OCI-M2 (cell line): Measurements from ENCODE around the gene EFNA5.
"Not testable (repeated sequence)": the region's sequence is repeated elsewhere in the genome, so short reads cannot be mapped to it uniquely, and the experiment has no call there.

Source experiments
- DNase-seq: peaks from one replicate; lab custom pipeline; 2025; ENCODE audit not compliant: unreplicated experiment; lab: John Stamatoyannopoulos, UW

EFNA5 gene

GRCh38 chr5:107376546-107377276 is 294.0 kb downstream of the EFNA5 start:
- DNase-seq: no peak

- DNase-seq: no peak
These were observed 297.0 kb downstream of the EFNA5 start for GRCh38 chr5:107373549-107374263.

DNA sequence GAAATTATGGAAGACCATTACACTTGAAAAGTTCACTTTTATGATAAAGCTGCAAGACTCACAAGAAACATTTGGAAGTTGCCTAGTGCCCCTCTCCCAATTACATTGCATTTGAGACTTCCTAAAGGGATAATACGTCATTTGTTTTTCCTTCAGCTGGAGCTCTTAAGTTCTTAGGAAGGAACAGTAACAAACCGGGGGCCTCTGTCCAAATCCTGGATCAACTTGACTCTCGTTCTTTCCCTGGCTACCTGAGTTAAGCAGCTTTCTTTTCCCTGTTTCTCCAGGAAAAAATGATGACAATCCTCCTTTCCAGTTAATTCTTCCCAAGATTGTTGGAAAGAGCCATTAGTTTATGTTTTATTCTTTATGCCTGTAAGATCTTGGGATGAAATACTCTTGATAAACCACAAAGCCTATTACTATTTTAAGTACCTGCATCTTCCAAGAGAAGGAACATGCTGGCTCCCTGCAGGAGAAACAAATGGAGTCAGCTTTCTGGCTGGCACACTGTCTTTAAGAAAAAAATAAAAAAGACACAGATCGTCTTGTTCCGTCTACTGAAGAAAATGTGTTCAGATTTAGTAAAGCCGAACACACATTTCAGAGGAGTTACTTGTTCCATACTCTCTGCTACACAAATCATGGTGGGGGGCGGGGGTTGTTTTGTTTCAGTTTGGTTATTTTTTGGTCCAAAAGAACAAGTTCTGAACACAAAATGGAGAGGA is 297.9 kb downstream of the EFNA5 start:
- DNase-seq: no peak

GRCh38 chr5:107370396-107370968 is 300.3 kb downstream of the EFNA5 start:
- no peak for DNase-seq

GRCh38 chr5:107369622-107370021 is 301.1 kb downstream of the EFNA5 start:
- no peak for DNase-seq

GRCh38 chr5:107368615-107369014 is 302.1 kb downstream of the EFNA5 start:
- no peak for DNase-seq

DNA sequence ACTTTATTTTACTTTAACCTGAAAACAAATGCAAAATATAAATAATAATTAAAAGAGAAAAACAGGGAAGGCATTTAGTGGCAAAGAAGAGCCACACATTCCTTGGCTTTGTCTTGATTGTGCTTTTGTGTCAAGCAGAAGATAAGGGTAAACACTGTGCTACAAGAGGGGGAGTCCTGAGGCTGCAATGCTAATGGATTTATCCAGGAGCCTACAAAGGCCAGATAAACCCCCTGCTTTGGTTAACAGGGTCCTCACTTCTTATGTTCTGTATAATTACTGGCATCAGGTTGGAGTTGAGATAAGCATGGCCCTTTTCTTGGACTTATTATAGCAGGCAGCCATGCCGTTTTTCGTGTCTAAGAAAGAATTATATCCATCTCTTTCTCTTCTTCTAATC is 302.8 kb downstream of the EFNA5 start:
- DNase-seq: no peak

DNA sequence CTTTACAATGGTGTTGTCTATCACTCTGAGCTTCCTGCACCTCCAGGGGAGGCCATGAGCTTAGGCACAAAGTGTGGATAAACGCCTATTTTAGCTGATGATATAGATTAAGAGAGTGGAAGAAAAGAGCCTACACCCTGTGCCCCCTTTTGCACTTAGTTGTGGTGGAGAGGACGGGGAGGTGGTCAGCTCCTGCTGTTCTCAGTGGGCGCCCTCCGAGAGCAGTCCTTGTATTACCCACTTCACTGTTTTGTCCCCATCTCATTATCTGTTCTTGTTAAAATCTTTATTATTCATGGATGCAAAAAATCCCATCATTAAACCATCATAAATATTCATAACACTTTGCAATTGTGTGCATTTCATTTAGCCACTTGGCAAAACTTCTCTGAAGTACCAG is 303.3 kb downstream of the EFNA5 start:
- no peak for DNase-seq

DNA sequence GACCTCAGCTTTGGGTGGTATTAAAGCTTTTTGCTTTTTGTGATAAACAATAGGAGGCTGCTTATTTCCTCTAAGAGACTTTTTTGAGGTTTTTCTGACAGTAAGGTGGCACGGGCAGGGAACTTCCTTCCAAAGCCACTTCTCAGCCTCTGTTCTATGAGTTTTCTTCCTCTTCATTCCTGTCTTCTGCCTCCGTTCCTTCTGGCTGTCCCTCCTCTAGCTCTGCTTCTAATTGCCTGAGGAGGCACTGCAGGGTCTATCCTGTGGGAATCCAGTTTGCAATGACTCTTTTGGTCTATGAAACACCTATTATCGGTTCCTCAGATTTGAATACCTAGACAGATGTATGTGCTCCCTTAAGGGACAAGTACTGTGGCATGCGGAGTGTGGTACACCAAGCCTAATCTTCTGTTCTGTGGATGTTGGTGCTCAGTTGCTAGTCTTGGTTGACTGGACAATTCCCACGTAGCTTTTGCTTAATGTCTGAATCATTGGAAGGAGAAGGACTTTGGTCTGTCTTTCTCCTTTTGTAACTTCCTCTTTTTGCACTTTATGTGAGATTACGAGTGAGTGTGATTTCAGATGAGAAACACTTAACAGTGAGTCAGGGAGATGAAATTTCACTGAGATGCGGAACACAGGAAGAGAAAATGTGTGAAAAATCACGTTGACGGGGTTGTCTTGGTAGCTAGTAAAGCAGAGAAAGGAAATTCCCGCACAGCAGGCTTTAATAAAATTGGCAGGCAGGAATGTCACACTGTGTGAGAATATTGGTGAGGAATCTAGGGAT is 305.2 kb downstream of the EFNA5 start:
- no peak for DNase-seq

GRCh38 chr5:107364443-107365319 is 306.1 kb downstream of the EFNA5 start:
- DNase-seq: no peak

DNA sequence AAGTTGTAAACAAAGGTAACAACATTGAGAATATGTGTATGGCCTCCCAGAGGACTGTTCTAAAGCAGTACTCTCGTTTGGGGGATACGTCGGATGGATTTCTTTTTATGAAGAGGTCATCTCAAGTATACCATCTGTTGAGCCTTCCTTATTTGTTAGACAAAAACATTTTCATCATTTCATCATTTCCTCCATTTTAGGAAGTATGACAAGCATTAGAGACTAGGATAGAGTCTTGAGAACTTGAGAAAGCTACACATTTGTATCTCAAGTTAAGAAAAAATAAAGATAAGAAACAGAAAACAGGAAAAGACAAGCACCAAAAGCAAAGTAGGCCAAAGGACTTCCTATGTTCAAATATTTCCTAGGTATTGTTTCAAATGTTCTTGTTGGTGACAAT is 307.0 kb downstream of the EFNA5 start:
- DNase-seq: no peak

DNA sequence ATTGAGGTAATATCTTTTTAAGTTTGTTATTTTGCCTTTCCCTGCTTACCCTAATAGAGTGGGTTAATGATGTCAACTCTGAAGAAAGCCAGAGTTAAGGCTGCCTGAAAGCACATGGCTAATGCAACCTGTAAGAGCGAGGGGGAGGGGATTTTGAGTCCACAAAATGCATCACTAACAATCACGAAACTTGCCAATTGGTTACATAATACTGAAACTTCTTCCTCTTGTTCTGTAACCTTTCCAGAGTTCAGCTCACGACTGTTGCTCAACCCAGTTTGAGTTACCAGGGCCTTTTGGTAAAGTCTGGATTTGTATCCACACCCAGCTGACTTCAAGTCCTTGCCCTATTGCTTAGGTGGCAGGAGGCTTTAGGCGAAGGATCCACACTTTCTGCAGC is 308.8 kb downstream of the EFNA5 start:
- no peak for DNase-seq

DNA sequence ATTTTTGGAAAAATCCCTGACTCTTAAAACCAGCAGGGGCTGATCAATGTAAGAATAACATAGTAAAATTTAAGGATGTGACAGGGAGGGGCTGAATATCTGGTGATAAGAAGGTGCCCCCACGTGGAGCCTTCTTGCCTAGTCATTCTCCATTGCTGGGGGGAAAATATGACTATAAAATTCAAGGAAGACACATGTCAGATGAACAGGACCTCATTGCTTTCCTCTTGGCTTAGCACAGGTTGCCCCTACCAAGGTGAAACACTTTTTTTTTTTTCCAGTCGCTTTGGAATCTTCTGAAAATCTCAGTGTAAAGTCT is 310.9 kb downstream of the EFNA5 start:
- DNase-seq: no peak

DNA sequence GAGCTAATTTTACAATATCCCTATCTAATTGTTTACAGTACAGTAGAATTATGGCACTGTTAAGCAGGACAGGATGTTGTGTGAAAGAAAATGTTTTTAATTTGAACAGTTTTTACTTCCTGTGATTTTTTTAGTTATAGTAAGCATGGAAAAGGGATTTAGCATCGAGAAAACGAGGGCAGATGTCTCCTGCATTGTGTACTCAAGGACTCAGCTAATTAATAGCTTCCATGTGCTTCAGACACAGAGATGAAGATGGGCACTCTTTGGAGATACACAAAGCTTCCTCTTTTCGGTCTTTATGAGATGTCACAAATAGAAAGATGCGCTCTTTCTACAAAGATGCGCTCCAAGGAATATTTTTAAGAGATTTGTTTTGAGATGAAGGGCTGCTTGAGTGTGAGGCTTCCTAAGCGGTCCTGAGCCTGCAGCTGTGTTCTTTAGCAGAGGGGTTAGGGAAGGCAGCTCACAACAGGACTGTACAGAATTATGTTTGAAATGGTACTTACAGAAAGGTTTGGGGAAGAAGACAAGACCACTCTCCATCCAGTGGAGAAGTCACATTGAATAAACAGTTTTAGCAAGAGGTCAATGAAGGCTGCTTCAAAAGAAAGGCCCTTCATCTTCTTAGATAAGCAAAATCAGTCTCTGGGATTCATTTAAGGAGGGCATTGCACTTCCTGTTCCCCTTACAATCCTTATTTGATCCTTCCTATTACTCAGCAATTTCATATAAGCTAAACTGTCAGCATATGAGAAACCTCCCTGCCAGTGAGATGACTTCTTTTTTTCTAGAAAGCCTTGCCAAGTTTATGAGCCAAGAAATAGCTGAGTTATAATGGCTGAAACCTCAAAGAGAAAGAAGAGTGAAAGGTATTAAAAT is 311.5 kb downstream of the EFNA5 start:
- no peak for DNase-seq

- no peak for DNase-seq
These were observed 313.8 kb downstream of the EFNA5 start for GRCh38 chr5:107356891-107357290.

- DNase-seq: no peak
These were observed 318.2 kb downstream of the EFNA5 start for GRCh38 chr5:107352576-107352975.

GRCh38 chr5:107346580-107346979 is 324.2 kb downstream of the EFNA5 start:
- not testable (repeated sequence) for DNase-seq

- DNase-seq: no peak
These were observed 328.4 kb downstream of the EFNA5 start for GRCh38 chr5:107342371-107342770.
